Measurements from ENCODE around the gene LMAN1L. TPM values are rescaled to one million over a fixed set of nuclear protein-coding genes. Genes with fewer than 3 reads are reported as not detected.

The LMAN1L gene
- total RNA-seq, 1 experiment from 2014 or later = 0.23 TPM

DNA sequence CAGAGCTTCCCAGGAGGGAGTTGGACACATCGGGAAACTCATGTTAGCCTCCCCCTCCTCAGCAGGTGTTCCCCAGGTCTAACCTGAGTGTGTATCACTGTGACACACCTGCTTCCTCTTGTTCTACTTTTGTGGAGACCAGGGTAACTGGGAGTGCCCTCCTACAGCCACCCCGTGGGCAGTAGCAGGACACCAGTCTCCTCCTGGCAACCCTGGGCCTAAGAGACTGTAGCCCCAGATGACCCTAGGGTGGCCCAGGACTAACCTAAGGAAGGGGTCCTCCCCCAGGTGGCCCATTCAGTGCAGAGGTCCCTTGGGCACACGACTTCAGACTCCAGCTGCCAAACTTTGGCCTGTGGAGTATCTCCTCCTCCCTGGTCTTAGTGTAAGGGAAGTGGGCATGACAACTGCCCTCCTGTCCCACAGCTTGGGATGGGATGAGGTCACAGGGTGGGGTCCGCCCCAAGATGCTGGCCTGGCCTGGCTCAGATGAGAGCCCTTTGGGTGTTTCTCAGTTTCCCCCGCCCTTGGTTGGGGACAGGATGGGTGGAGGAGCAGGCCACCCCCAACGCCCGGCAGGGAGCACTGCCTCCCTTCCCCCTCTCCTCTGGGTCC is 26.0 kb upstream of the LMAN1L start:
- no peak for DNase-seq (ENCODE audit: unreplicated experiment)
- Mint-ChIP-seq H3K4me1 (ENCODE audit: insufficient read depth, unreplicated experiment) (peaks cover 46% of the 10 kb centered on the region), H3K9me3 (ENCODE audit: unreplicated experiment) (no peaks in the 10 kb centered on the region), H3K36me3 (ENCODE audit: insufficient read depth, unreplicated experiment) (no peaks in the 10 kb centered on the region), H3K27ac (ENCODE audit: low read depth, unreplicated experiment) (no peak overlapping the region), H3K4me3 (ENCODE audit: unreplicated experiment) (no peak overlapping the region), H3K27me3 (ENCODE audit: insufficient read depth, unreplicated experiment) (no peaks in the 10 kb centered on the region)
- no TSS peak for BruUV-seq (replicated peaks)
- intact Hi-C loops (cut with micrococcal nuclease) = loop anchor here (10.0 kb wide), 1 partner anchor 418 kb away; the partner anchor contains the start of gene C15orf39
- TF ChIP-seq, protein P1, sequence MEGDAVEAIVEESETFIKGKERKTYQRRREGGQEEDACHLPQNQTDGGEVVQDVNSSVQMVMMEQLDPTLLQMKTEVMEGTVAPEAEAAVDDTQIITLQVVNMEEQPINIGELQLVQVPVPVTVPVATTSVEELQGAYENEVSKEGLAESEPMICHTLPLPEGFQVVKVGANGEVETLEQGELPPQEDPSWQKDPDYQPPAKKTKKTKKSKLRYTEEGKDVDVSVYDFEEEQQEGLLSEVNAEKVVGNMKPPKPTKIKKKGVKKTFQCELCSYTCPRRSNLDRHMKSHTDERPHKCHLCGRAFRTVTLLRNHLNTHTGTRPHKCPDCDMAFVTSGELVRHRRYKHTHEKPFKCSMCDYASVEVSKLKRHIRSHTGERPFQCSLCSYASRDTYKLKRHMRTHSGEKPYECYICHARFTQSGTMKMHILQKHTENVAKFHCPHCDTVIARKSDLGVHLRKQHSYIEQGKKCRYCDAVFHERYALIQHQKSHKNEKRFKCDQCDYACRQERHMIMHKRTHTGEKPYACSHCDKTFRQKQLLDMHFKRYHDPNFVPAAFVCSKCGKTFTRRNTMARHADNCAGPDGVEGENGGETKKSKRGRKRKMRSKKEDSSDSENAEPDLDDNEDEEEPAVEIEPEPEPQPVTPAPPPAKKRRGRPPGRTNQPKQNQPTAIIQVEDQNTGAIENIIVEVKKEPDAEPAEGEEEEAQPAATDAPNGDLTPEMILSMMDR (IDR thresholded peaks at IDR 0.05; ENCODE audit: unreplicated experiment) = no peak
- ChIA-PET CTCF (interaction anchor here (0.7 to 4.1 kb wide), 6 partner anchors 10 to 152 kb away, joined by 3 to 27 read pairs (median 6); no protein-coding TSS in a partner anchor), POLR2A (interaction anchor here (1.4 kb wide), 1 partner anchor 9 kb away, joined by 3 read pairs; no protein-coding TSS in a partner anchor)

DNA sequence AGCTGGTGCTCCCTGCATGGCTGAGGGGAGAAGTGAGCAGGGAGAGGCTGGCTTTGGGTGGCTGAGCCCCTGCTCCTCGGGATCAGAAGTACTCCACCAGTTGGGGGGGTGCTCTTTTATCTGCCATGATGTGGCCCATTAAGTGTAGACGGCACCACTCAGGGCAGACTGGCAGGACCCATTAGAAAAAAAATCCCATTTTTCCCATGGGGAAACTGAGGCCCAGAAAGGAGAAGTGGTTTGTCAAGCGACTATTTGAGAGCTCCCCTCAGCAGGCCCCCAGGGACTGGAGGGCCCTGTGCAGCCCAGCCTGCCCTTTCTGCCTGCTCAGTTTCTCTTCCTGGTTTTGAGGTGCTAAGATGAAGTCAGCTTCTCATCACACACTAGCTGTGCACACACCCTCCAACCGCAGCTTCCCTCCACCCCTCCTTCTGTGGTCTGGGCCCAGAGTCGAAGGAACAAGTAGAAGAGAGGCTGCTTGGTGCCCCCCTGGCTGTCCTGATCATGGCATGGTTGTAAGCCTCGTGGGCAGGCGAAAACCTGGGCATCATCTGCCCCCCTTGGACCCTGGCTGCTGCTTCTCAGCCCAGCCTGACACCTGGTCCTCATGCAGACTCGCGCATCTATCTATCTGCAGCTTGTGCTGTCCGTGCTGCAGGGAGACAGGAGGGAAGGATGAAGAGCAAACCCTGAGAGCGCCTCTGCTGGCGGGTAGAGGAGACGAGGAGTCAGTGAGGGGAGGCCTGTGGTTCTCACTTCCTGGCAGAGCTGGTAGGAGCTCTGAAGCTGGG is 25.2 kb upstream of the LMAN1L start:
- Mint-ChIP-seq H3K27me3 (ENCODE audit: insufficient read depth, unreplicated experiment) (no peaks in the 10 kb centered on the region), H3K9me3 (ENCODE audit: unreplicated experiment) (no peaks in the 10 kb centered on the region), H3K27ac (ENCODE audit: low read depth, unreplicated experiment) (no peak overlapping the region), H3K4me3 (ENCODE audit: unreplicated experiment) (no peak overlapping the region), H3K36me3 (ENCODE audit: insufficient read depth, unreplicated experiment) (no peaks in the 10 kb centered on the region), H3K4me1 (ENCODE audit: insufficient read depth, unreplicated experiment) (peaks cover 53% of the 10 kb centered on the region)
- intact Hi-C loops (cut with micrococcal nuclease) = loop anchor here (10.0 kb wide), 1 partner anchor 417 kb away; the partner anchor contains the start of gene C15orf39
- ChIA-PET CTCF (interaction anchor here (0.6 to 4.1 kb wide), 10 partner anchors 9 to 153 kb away, joined by 3 to 27 read pairs (median 4); no protein-coding TSS in a partner anchor), POLR2A (interaction anchor here (1.1 to 1.4 kb wide), 3 partner anchors 8 to 83 kb away, joined by 3 to 7 read pairs (median 5); no protein-coding TSS in a partner anchor)
- TF ChIP-seq, protein P1 (IDR thresholded peaks at IDR 0.05; ENCODE audit: unreplicated experiment) = no peak
- no TSS peak for BruUV-seq (replicated peaks)
- peak; percentile 40 for DNase-seq (ENCODE audit: unreplicated experiment)

DNA sequence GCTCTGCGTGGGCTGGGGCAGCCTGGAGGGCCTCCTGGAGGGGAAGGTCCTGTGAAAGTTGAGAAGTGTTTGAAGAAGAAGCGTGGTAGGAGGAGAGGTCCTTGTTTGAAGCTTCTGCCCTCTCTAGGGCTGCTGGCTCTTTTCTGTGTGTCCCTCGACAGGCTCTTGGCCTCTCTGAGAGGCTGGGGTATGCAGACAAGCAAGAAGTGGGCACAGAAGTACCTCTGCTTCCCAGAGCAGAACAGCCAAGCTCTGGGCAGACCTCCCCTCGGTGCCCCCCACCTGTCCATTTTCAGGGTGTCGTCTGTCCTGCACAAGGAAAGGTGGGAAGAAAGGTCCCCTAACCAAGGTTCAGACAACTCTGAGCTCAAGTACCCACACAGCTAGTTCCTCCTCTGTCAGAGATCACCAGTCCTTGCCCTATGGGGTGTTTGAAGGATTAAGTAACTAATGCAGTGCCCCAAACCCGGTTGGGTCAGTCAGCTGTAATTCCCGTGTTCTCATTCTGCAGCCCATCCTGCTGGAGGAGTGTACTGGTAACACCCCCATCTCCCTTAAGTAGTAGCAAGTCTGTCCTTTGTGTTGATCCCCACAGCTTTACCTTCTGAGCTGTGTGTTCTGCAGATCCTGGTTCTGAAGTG is 24.5 kb upstream of the LMAN1L start:
- TF ChIP-seq, protein P1 (IDR thresholded peaks at IDR 0.05; ENCODE audit: unreplicated experiment) = no peak
- H3K4me1 Mint-ChIP-seq (ENCODE audit: insufficient read depth, unreplicated experiment) = peaks cover 53% of the 10 kb centered on the region
- POLR2A ChIA-PET = interaction anchor here (1.1 to 1.4 kb wide), 2 partner anchors 12 to 82 kb away, joined by 5 to 7 read pairs; no protein-coding TSS in a partner anchor
- H3K27ac Mint-ChIP-seq (ENCODE audit: low read depth, unreplicated experiment) = no peak overlapping the region
- no peaks in the 10 kb centered on the region for H3K36me3 Mint-ChIP-seq (ENCODE audit: insufficient read depth, unreplicated experiment)
- H3K27me3 Mint-ChIP-seq (ENCODE audit: insufficient read depth, unreplicated experiment) = no peaks in the 10 kb centered on the region
- no peak overlapping the region for H3K4me3 Mint-ChIP-seq (ENCODE audit: unreplicated experiment)
- CTCF ChIA-PET = interaction anchor here (0.6 to 6.4 kb wide), 8 partner anchors 9 to 117 kb away, joined by 3 to 57 read pairs (median 6); no protein-coding TSS in a partner anchor
- intact Hi-C loops (cut with micrococcal nuclease) = loop anchor here (10.0 kb wide), 1 partner anchor 417 kb away; the partner anchor contains the start of gene C15orf39
- no peak for DNase-seq (ENCODE audit: unreplicated experiment)
- no peaks in the 10 kb centered on the region for H3K9me3 Mint-ChIP-seq (ENCODE audit: unreplicated experiment)
- no TSS peak for BruUV-seq (replicated peaks)

All from MCF 10A (cell line).